SJCRH30 (cell line): ENCODE measurements around the gene PIK3R3. TPM values are rescaled to one million over a fixed set of nuclear protein-coding genes. Genes with fewer than 3 reads are reported as not detected.

Source experiments
- DNase-seq, 2 experiments: peaks; one replicate each; pipeline ENCODE4 v3.0.0-alpha.2; 2015 to 2020
- H3K27ac ChIP-seq: fragments of 250-450 bp; sonication (Bioruptor Pico); 2 replicates; pipeline ENCODE4 v1.5.1; 2020; ENCODE audit warnings: mild to moderate bottlenecking, moderate library complexity
- H3K27me3 ChIP-seq: fragments of 250-450 bp; sonication (Bioruptor Pico); 2 replicates; pipeline ENCODE4 v1.5.1; 2020; ENCODE audit warnings: mild to moderate bottlenecking, moderate library complexity
- H3K36me3 ChIP-seq: fragments of 250-450 bp; sonication (Bioruptor Pico); 2 replicates; pipeline ENCODE4 v1.5.1; 2020; ENCODE audit warnings: mild to moderate bottlenecking, moderate library complexity
- H3K4me1 ChIP-seq: fragments of 250-450 bp; sonication (Bioruptor Pico); 2 replicates; pipeline ENCODE4 v1.5.1; 2020; ENCODE audit warnings: mild to moderate bottlenecking, moderate library complexity
- H3K4me3 ChIP-seq: fragments of 250-450 bp; sonication (Bioruptor Pico); 2 replicates; pipeline ENCODE4 v1.5.1; 2020; ENCODE audit warnings: mild to moderate bottlenecking, moderate library complexity
- H3K9me3 ChIP-seq: fragments of 250-450 bp; sonication (Bioruptor Pico); replicated peaks from 2 replicates; pipeline ENCODE4 v1.5.1; 2020; ENCODE audit warnings: mild to moderate bottlenecking, moderate library complexity
- total RNA-seq: library from RNA; depleted of rRNA; stranded (reverse); fragments of >200 nt; shearing (Covaris generic); gene quantifications from 2 replicates; pipeline ENCODE4 v1.2.3, GENCODE V29; 2014

Gene PIK3R3
- total RNA-seq, 1 experiment from 2014 or later: 23.5 TPM

DNA sequence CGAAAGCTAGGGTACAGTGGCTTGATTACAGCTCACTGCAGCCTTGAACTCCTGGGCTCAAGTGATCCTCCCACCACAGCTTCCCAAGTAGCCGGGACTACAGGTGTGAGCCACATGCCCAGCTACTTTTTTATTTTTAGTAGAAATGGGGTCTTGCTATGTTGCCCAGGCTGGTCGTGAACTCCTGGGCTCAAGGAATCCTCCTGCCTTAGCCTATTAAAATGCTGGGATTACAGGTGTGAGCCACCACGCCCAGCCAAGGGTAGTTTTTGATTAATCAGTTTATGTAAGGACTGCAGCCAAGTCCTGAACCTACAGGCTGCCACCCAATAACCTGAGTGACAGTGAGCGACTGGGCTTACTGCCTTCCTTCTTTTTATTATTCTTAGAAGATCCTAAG, 88.3 kb downstream of the PIK3R3 start:
- no peak overlapping the region for H3K27ac ChIP-seq
- no peaks in the 10 kb centered on the region for H3K9me3 ChIP-seq
- H3K4me1 ChIP-seq: no peaks in the 10 kb centered on the region
- peaks cover 15% of the 10 kb centered on the region for H3K36me3 ChIP-seq
- no peak for DNase-seq
- no peaks in the 10 kb centered on the region for H3K27me3 ChIP-seq
- H3K4me3 ChIP-seq: no peak overlapping the region

GRCh38 chr1:46043458-46044017, 88.9 kb downstream of the PIK3R3 start:
- DNase-seq: no peak
- Histone ChIP-seq H3K9me3 (no peaks in the 10 kb centered on the region), H3K36me3 (peaks cover 15% of the 10 kb centered on the region), H3K4me1 (no peaks in the 10 kb centered on the region), H3K27me3 (no peaks in the 10 kb centered on the region), H3K4me3 (no peak overlapping the region), H3K27ac (no peak overlapping the region)

- DNase-seq: no peak
- no peaks in the 10 kb centered on the region for H3K4me1 ChIP-seq
- H3K27me3 ChIP-seq: no peaks in the 10 kb centered on the region
- no peak overlapping the region for H3K4me3 ChIP-seq
- no peak overlapping the region for H3K27ac ChIP-seq
- H3K36me3 ChIP-seq: peaks cover 15% of the 10 kb centered on the region
- no peaks in the 10 kb centered on the region for H3K9me3 ChIP-seq
Observed at GRCh38 chr1:46041974-46042373, 90.5 kb downstream of the PIK3R3 start.

DNA sequence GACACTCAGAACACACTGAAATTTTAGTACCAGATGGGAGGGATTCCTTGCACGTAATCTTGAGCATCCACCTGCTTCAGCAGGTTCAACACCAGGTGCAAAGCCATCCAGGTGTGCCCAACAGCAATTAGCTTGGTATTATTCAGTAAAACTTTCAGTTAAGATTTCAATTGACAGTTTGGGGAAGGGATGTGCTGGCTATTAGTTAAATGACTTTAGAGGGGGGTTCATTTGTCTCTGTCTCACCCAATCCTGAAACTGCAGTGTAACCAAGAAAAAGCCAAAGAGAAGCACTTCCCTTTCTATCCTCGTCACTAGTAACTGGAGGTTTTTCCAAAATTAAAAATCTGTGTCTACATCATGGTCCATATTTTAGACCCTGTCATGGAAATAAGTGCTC, 90.9 kb downstream of the PIK3R3 start:
- no peak overlapping the region for H3K4me3 ChIP-seq
- H3K4me1 ChIP-seq: no peaks in the 10 kb centered on the region
- no peaks in the 10 kb centered on the region for H3K9me3 ChIP-seq
- no peaks in the 10 kb centered on the region for H3K27me3 ChIP-seq
- no peak overlapping the region for H3K27ac ChIP-seq
- DNase-seq: no peak
- peaks cover 15% of the 10 kb centered on the region for H3K36me3 ChIP-seq

DNA sequence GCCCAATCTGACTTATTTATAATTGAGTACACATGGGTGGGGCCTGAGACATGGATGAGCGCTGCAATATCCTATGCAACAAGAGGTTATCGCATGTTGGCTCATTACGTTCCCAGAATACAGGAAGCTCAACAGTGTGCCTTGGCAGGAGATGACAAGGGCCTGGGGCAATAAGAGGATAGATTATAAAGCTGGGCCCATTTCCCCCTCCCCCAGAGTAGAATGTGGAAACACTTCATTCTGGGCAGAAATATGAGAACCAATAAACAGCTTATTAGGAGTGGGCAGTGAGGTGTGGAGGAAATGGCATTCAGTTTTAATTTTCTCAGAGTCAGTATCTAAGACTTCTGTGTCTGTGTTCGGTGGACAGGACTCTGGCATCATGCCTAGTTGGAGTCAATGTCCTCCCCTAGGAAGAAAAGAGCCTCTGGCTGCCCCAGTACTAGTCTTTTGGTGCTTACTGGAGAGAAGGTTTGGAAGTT, 92.8 kb downstream of the PIK3R3 start:
- H3K27ac ChIP-seq: no peak overlapping the region
- no peaks in the 10 kb centered on the region for H3K4me1 ChIP-seq
- H3K36me3 ChIP-seq: peaks cover 7% of the 10 kb centered on the region
- H3K4me3 ChIP-seq: no peak overlapping the region
- DNase-seq: no peak
- H3K9me3 ChIP-seq: no peaks in the 10 kb centered on the region
- H3K27me3 ChIP-seq: no peaks in the 10 kb centered on the region

DNA sequence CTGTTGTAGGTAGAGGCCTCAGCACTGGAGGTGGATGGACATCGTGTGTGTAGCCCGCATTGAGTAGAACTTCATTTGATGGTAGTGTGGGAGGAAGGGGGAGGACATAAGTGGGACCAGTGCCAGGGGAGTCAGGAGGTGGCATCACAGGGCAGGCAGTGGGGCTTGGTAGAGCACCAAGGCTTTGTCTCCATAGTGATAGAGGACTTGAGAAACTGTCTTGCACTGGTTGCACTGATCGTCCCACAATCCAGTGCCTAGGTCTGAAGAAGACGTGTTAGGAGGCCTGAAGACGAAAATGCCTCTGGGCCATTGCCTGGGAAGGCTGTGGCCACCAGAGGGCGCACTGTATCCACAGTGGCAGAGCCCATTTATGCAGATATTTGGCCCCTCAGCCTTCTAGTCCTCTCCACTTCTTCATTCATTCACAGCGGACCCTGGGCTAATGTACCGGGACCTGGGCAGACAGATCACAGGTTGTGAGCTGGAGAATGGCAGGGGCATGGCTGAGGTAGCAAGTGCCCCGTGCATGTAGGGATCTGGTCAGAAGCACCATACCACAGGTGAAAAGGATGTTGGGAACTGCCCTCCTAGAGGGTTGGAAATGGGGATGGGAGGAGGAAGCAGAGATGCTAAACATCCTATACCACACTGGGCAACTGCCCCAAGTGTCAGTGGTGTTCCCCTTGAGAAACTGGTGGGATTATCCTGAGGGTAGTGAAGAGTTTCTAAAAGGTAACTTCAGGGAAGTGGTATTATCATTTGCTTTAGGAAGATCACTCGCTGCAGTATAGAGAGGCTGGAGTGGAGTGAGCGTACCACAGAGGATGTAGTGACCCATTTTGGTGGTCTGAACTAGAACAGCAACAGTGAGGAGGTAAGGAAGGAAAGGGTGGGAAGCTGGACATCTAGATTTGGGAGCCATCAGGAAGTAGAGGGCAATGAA, 95.3 kb downstream of the PIK3R3 start:
- no peak overlapping the region for H3K27ac ChIP-seq
- no peaks in the 10 kb centered on the region for H3K9me3 ChIP-seq
- peak; percentile 78 to 92 for DNase-seq
- no peaks in the 10 kb centered on the region for H3K4me1 ChIP-seq
- H3K4me3 ChIP-seq: no peak overlapping the region
- H3K36me3 ChIP-seq: peaks cover 2% of the 10 kb centered on the region
- H3K27me3 ChIP-seq: no peaks in the 10 kb centered on the region

DNA sequence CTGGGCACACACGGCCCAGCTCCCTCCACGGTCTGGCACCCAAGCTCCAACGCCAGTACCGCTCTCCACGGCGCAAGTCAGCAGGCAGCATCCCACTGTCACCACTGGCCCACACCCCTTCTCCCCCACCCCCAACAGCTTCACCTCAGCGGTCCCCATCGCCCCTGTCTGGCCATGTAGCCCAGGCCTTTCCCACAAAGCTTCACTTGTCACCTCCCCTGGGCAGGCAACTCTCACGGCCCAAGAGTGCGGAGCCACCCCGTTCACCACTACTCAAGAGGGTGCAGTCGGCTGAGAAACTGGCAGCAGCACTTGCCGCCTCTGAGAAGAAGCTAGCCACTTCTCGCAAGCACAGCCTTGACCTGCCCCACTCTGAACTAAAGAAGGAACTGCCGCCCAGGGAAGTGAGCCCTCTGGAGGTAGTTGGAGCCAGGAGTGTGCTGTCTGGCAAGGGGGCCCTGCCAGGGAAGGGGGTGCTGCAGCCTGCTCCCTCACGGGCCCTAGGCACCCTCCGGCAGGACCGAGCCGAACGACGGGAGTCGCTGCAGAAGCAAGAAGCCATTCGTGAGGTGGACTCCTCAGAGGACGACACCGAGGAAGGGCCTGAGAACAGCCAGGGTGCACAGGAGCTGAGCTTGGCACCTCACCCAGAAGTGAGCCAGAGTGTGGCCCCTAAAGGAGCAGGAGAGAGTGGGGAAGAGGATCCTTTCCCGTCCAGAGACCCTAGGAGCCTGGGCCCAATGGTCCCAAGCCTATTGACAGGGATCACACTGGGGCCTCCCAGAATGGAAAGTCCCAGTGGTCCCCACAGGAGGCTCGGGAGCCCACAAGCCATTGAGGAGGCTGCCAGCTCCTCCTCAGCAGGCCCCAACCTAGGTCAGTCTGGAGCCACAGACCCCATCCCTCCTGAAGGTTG, 97.6 kb downstream of the PIK3R3 start:
- no peak overlapping the region for H3K27ac ChIP-seq
- H3K27me3 ChIP-seq: no peaks in the 10 kb centered on the region
- H3K36me3 ChIP-seq: peaks cover 9% of the 10 kb centered on the region
- DNase-seq: no peak
- no peak overlapping the region for H3K4me3 ChIP-seq
- H3K9me3 ChIP-seq: no peaks in the 10 kb centered on the region
- no peaks in the 10 kb centered on the region for H3K4me1 ChIP-seq

DNA sequence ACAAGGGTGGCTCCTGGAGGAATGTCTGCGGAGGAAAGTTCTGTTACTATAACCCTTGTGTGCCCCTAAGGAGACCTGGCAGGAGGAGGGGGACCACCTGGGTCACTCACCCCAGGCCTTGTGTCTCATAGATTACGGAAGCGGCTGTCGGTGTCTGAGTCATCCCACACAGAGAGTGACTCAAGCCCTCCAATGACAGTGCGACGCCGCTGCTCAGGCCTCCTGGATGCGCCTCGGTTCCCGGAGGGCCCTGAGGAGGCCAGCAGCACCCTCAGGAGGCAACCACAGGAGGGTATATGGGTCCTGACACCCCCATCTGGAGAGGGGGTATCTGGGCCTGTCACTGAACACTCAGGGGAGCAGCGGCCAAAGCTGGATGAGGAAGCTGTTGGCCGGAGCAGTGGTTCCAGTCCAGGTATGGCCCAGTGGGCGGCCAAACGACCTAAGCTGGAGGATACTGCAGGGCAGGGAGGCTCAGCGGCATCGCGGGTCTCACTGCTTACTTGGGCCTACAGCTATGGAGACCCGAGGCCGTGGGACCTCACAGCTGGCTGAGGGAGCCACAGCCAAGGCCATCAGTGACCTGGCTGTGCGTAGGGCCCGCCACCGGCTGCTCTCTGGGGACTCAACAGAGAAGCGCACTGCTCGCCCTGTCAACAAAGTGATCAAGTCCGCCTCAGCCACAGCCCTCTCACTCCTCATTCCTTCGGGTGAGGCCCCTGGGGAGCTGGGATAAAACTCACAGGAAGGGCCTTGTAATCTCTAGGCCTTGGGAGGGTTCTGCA, 101.4 kb downstream of the PIK3R3 start:
- no peak for DNase-seq
- peaks cover 21% of the 10 kb centered on the region for H3K36me3 ChIP-seq
- no peak overlapping the region for H3K4me3 ChIP-seq
- H3K4me1 ChIP-seq: no peaks in the 10 kb centered on the region
- H3K27ac ChIP-seq: no peak overlapping the region
- no peaks in the 10 kb centered on the region for H3K27me3 ChIP-seq
- H3K9me3 ChIP-seq: no peaks in the 10 kb centered on the region

- no peak overlapping the region for H3K4me3 ChIP-seq
- H3K4me1 ChIP-seq: no peaks in the 10 kb centered on the region
- H3K27me3 ChIP-seq: no peaks in the 10 kb centered on the region
- H3K36me3 ChIP-seq: peaks cover 21% of the 10 kb centered on the region
- no peak for DNase-seq
- no peak overlapping the region for H3K27ac ChIP-seq
- no peaks in the 10 kb centered on the region for H3K9me3 ChIP-seq
Observed at GRCh38 chr1:46030074-46030870, 102.2 kb downstream of the PIK3R3 start.

DNA sequence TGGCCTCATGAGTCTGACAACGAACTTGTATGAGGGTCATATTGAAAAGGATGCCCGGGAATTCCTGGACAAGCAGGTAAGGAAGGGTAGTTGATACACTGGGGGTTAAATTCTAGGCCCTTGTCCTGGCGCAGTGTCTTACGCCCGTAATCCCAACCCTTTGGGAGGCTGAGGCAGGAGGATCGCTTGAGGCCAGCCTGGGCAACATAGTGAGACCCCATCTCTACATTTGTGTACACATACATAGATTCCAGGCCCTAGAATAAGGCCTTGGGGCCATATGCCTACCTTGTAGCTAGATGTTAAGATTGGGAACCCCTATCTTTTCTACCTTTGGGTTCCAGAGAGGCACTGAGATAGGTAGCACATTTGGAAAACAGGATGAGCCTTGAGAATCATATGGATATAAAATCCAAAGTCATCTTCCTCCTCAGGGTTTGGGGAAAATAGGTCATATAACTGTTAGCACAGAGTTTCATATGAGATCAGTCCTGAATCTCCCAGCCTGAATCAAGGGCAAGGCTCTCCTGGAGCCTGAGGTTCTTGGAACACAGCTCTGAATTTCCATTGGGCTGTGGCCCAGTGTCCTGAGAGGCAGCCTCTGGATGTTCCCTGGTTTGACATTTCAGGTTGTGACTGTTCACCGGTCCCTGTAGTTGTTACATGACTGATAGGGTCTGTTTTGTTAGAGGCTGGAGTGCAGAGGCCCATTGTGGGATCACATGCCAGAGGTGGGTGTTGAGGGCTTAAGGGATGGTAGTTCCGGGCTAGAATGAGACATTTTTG, 104.4 kb downstream of the PIK3R3 start:
- H3K9me3 ChIP-seq: no peaks in the 10 kb centered on the region
- DNase-seq: no peak
- peaks cover 38% of the 10 kb centered on the region for H3K36me3 ChIP-seq
- no peaks in the 10 kb centered on the region for H3K27me3 ChIP-seq
- no peaks in the 10 kb centered on the region for H3K4me1 ChIP-seq
- H3K4me3 ChIP-seq: no peak overlapping the region
- no peak overlapping the region for H3K27ac ChIP-seq

DNA sequence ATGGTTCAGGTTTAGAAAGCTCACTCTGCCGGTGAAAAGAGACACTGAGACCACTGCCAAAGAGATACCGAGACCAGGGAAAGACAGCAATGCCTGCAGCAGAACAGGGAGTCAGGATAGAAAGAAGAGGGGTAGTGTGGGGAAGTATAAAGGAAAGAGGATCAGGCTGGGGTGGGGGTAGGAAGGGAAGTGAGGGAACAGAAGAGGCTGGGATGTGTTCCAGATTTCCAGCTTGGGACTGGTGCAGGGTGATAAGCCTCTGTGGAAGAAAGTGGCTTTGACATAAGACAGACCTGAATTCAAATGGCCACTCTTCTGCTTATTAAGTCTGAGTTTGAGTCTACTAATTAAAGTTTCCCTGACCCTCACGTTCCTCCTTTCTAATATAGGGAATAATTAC, 105.9 kb downstream of the PIK3R3 start:
- DNase-seq: no peak
- Histone ChIP-seq H3K27me3 (no peaks in the 10 kb centered on the region), H3K4me1 (no peaks in the 10 kb centered on the region), H3K36me3 (peaks cover 45% of the 10 kb centered on the region), H3K9me3 (no peaks in the 10 kb centered on the region), H3K27ac (no peak overlapping the region), H3K4me3 (no peak overlapping the region)

- Histone ChIP-seq H3K27ac (no peak overlapping the region), H3K4me1 (no peaks in the 10 kb centered on the region), H3K36me3 (peaks cover 35% of the 10 kb centered on the region), H3K27me3 (no peaks in the 10 kb centered on the region), H3K9me3 (peaks cover 4% of the 10 kb centered on the region; the same call in 1 of the 2 replicates), H3K4me3 (no peak overlapping the region)
- no peak for DNase-seq
Observed at GRCh38 chr1:46021046-46021996, 111.1 kb downstream of the PIK3R3 start.
